HEK293T (cell line): ENCODE results near the gene RAB44.

Experiments
- CTCF ChIA-PET: fragments of 350-600 bp; formaldehyde crosslinking; extraction: SDS; loops from one replicate; lab custom pipeline; 2021; ENCODE audit warnings: antibody characterized with exemption, inconsistent platforms; lab: Yijun Ruan, JAX
- POLR2A ChIA-PET: fragments of 350-600 bp; formaldehyde crosslinking; extraction: SDS; loops from one replicate; lab custom pipeline; 2020; ENCODE audit warnings: antibody characterized with exemption, inconsistent platforms; lab: Yijun Ruan, JAX
- DNase-seq: peaks from one replicate; pipeline ENCODE4 v3.0.0; 2012; ENCODE audit warnings: mixed read lengths; ENCODE audit errors: extremely low spot score
- ARNT ChIP-seq: fragments of 450-650 bp; IDR thresholded peaks from 2 replicates; pipeline ENCODE4 v1.6.1; 2017; ENCODE audit warnings: mild to moderate bottlenecking
- BHLHE40 ChIP-seq: fragments of 450-650 bp; IDR thresholded peaks from 2 replicates; pipeline ENCODE4 v1.6.1; 2016; ENCODE audit warnings: mild to moderate bottlenecking, moderate library complexity, borderline replicate concordance
- CTBP1 ChIP-seq: fragments of 450-650 bp; IDR thresholded peaks from 2 replicates; pipeline ENCODE4 v1.6.1; 2016; ENCODE audit warnings: borderline replicate concordance
- ELF4 ChIP-seq: fragments of 450-650 bp; IDR thresholded peaks from 2 replicates; pipeline ENCODE4 v1.6.1; 2017; ENCODE audit warnings: antibody characterized with exemption
- FOXA1 ChIP-seq: fragments of 450-650 bp; IDR thresholded peaks from 2 replicates; pipeline ENCODE4 v1.6.1; 2016; ENCODE audit warnings: mild to moderate bottlenecking
- FOXK2 ChIP-seq: fragments of 450-650 bp; IDR thresholded peaks from 2 replicates; pipeline ENCODE4 v1.6.1; 2016; ENCODE audit warnings: mild to moderate bottlenecking
- FOXM1 ChIP-seq: fragments of 450-650 bp; IDR thresholded peaks from 2 replicates; pipeline ENCODE4 v1.6.1; 2017; ENCODE audit warnings: mild to moderate bottlenecking, borderline replicate concordance
- HDGF ChIP-seq: fragments of 450-650 bp; IDR thresholded peaks from 2 replicates; pipeline ENCODE4 v1.6.1; 2017; ENCODE audit warnings: antibody characterized with exemption, borderline replicate concordance
- L3MBTL2 ChIP-seq: fragments of 450-650 bp; conservative IDR thresholded peaks from 2 replicates; pipeline ENCODE4 v1.6.1; 2016; ENCODE audit warnings: mild to moderate bottlenecking
- LEF1 ChIP-seq: fragments of 450-650 bp; IDR thresholded peaks from 2 replicates; pipeline ENCODE4 v1.6.1; 2017; ENCODE audit warnings: mild to moderate bottlenecking, borderline replicate concordance
- NFRKB ChIP-seq: fragments of 450-650 bp; IDR thresholded peaks from 2 replicates; pipeline ENCODE4 v1.6.1; 2016; ENCODE audit warnings: mild to moderate bottlenecking, moderate library complexity
- PKNOX1 ChIP-seq: fragments of 450-650 bp; IDR thresholded peaks from 2 replicates; pipeline ENCODE4 v1.6.1; 2016
- SP1 ChIP-seq: fragments of 450-650 bp; IDR thresholded peaks from 2 replicates; pipeline ENCODE4 v1.6.1; 2017
- SUZ12 ChIP-seq: fragments of 450-650 bp; IDR thresholded peaks from 2 replicates; pipeline ENCODE4 v1.6.1; 2016; ENCODE audit warnings: mild to moderate bottlenecking
- TARDBP ChIP-seq: fragments of 450-650 bp; IDR thresholded peaks from 2 replicates; pipeline ENCODE4 v1.6.1; 2016
- ZNF384 ChIP-seq: fragments of 450-650 bp; IDR thresholded peaks from 2 replicates; pipeline ENCODE4 v1.6.1; 2016

RAB44 gene

GRCh38 chr6:36731622-36732310 is 34.1 kb downstream of the RAB44 start:
- DNase-seq: no peak
- TF ChIP-seq LEF1 (no peak), FOXK2 (no peak), FOXA1 (no peak), FOXM1 (no peak), HDGF (no peak), L3MBTL2 (no peak), ARNT (no peak), TARDBP (no peak), PKNOX1 (no peak), SUZ12 (no peak), ELF4 (no peak), ZNF384 (no peak), CTBP1 (no peak), NFRKB (no peak), SP1 (no peak), BHLHE40 (no peak)
- ChIA-PET POLR2A (no interaction called here), CTCF (interaction anchor here (0.6 kb wide), 1 partner anchor 330 kb away, joined by 3 read pairs; no protein-coding TSS in a partner anchor)

DNA sequence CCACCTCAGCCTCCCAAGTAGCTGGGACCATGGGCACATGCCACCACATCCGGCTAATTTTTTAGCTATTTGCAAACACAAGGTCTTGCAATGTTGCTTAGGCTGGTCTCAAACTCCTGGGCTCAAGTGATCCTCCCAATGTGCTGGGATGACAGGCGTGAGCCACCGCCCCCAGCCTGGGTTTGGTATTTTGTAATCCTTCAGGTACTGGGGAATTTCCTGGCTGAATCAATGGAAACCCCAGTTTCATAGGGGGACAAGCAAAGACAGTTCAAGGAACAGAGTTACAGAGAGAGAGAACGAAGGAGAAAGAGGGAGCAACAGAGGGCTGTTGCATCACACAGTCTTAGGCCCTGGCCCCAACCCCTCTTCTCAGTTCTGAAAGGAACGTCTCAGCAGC is 35.7 kb downstream of the RAB44 start:
- POLR2A ChIA-PET: no interaction called here
- CTCF ChIA-PET: no interaction called here
- TF ChIP-seq ELF4 (no peak), HDGF (no peak), ARNT (no peak), SUZ12 (no peak), SP1 (no peak), BHLHE40 (no peak), TARDBP (no peak), PKNOX1 (no peak), LEF1 (no peak), FOXM1 (no peak), FOXK2 (no peak), FOXA1 (no peak), L3MBTL2 (no peak), CTBP1 (no peak), NFRKB (no peak)
- no peak for DNase-seq

DNA sequence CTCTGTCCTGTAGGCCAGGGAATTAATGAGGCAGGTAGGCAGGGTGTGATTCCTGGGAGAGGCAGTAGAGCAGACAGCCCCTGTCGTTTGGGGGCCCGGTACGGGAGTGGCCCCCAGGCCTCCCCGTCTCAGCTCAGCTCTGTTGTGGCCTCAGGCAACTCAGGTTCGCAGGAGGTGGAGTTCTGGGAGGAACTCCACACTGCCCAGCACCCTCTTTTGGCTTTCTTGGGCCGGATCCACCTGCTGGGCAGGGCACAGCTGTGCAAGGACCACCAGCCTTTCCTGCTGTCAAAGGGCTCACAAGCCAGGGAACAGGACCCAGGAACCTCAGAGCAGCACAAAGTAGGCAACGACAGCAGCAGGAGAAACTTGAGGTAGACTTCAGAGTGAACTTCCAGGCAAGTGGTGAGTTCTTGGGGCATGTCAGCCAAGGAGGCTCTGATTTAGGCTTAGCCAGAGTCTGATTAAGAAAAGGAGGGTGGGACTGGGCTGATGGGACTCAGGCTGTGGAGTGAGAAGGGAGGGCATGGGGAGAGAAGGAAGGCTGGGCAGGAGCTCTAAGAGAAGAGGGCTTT is 36.9 kb downstream of the RAB44 start:
- POLR2A ChIA-PET: no interaction called here

DNA sequence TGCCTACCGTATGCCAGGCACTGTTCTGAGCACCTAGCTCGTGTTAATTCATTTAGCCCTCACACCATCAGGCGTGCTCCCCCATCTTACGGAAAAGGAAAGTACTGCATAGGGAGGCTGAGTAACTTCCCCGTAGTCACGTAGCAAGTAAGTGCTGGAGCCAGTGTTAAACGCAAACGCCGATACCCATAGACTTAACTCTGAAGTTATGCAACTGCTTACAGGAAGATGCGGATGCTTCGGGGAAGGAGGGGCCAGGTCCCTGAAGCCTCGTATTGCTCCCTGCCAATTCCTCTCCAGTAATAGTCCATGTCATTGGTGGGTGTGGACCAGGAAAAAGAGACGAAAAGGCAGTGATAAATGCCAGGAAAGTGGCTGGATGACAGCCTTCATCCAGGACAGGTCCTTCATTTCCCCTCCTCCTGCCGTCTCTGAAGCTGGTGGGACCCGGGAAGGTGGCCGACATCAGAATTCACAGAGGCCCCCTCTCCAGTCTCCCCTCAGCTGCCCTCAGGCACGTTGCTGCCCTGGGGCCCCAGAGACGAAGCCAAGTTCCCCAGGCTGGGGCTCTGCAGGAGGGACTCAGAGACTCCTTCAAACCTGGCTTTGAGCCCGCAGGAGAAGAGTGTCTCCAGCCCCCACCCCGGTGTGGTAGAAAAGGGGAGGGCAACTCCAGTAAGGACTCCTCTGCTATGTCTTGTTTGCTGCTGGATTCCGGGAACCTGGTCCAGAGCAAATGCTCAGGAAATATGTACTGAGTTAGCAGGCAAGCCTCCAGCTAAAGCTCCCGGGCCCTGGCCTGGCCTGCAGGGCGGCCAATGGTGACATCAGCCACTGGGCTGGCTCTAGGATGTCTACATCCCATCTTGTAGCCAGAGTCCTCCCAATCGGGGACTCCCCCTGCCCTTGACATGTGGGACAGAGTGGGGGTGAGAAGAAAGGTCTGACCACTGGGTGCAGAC is 37.8 kb downstream of the RAB44 start:
- ChIA-PET CTCF (no interaction called here), POLR2A (no interaction called here)
- no peak for TF ChIP-seq ELF4
- no peak for TF ChIP-seq TARDBP
- no peak for TF ChIP-seq SP1
- TF ChIP-seq SUZ12: no peak
- TF ChIP-seq LEF1: no peak
- no peak for TF ChIP-seq ZNF384
- no peak for TF ChIP-seq FOXA1
- TF ChIP-seq L3MBTL2: no peak
- no peak for TF ChIP-seq PKNOX1
- TF ChIP-seq CTBP1: no peak
- TF ChIP-seq ARNT: no peak
- TF ChIP-seq NFRKB: no peak
- no peak for TF ChIP-seq HDGF
- no peak for DNase-seq

More for the DNA sequence above, 36.9 kb downstream of the RAB44 start:
- TF ChIP-seq FOXM1: no peak
- TF ChIP-seq LEF1: no peak
- no peak for TF ChIP-seq BHLHE40
- CTCF ChIA-PET: no interaction called here
- no peak for DNase-seq

GRCh38 chr6:36737043-36737785 is 39.6 kb downstream of the RAB44 start:
- CTCF ChIA-PET: no interaction called here
- POLR2A ChIA-PET: no interaction called here
- DNase-seq: no peak
- TF ChIP-seq ARNT (no peak), ELF4 (no peak)
